Ishikawa (cell line): ENCODE measurements around the gene DNAH12.

Source experiments
- EP300 ChIP-seq: IDR thresholded peaks from 2 replicates; pipeline ENCODE4 v1.6.1; 2012; ENCODE audit warnings: borderline replicate concordance
- RAD21 ChIP-seq: IDR thresholded peaks from 2 replicates; pipeline ENCODE4 v1.6.1; 2012; ENCODE audit warnings: low read depth
- TCF12 ChIP-seq: IDR thresholded peaks from 2 replicates; pipeline ENCODE4 v1.6.1; 2012; ENCODE audit warnings: low read depth
- ZBTB7A ChIP-seq: IDR thresholded peaks from 2 replicates; pipeline ENCODE4 v1.6.1; 2012; ENCODE audit warnings: low read depth
- TF ChIP-seq, protein P1 (sequence below): IDR thresholded peaks from 2 replicates; pipeline ENCODE4 v1.6.1; 2012; ENCODE audit warnings: low read depth, mild to moderate bottlenecking
- TF ChIP-seq, protein P2 (sequence below): IDR thresholded peaks from 2 replicates; pipeline ENCODE4 v1.6.1; 2012

DNA sequence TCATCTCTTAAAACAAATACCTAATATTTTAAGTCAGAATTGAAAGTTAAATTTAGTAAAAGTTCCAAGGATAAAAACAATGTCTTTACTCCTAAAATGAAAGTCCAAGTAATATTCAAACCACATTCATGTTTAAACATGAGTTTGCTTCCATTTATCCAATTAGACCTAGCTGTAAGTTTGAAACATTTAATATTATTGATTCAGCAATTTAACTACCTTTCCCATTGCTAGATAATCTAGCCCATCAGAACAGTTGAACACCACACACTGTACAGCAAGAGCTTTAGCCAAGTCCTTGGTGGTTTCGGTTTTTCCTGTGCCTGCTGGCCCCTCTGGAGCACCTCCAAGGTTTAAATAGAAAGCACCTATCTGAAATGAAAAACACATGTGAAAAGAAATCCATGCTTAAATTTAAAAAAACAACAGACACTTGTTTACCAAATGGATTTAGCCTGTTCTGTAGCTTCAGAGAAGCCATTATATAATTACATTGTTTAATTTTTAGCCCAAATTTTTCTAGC is 97.8 kb downstream of the DNAH12 start:
- TF ChIP-seq EP300 (no peak), RAD21 (no peak), TCF12 (no peak), ZBTB7A (no peak)
- TF ChIP-seq, protein P1, sequence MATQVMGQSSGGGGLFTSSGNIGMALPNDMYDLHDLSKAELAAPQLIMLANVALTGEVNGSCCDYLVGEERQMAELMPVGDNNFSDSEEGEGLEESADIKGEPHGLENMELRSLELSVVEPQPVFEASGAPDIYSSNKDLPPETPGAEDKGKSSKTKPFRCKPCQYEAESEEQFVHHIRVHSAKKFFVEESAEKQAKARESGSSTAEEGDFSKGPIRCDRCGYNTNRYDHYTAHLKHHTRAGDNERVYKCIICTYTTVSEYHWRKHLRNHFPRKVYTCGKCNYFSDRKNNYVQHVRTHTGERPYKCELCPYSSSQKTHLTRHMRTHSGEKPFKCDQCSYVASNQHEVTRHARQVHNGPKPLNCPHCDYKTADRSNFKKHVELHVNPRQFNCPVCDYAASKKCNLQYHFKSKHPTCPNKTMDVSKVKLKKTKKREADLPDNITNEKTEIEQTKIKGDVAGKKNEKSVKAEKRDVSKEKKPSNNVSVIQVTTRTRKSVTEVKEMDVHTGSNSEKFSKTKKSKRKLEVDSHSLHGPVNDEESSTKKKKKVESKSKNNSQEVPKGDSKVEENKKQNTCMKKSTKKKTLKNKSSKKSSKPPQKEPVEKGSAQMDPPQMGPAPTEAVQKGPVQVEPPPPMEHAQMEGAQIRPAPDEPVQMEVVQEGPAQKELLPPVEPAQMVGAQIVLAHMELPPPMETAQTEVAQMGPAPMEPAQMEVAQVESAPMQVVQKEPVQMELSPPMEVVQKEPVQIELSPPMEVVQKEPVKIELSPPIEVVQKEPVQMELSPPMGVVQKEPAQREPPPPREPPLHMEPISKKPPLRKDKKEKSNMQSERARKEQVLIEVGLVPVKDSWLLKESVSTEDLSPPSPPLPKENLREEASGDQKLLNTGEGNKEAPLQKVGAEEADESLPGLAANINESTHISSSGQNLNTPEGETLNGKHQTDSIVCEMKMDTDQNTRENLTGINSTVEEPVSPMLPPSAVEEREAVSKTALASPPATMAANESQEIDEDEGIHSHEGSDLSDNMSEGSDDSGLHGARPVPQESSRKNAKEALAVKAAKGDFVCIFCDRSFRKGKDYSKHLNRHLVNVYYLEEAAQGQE: no peak
- TF ChIP-seq, protein P2, sequence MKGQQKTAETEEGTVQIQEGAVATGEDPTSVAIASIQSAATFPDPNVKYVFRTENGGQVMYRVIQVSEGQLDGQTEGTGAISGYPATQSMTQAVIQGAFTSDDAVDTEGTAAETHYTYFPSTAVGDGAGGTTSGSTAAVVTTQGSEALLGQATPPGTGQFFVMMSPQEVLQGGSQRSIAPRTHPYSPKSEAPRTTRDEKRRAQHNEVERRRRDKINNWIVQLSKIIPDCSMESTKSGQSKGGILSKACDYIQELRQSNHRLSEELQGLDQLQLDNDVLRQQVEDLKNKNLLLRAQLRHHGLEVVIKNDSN: no peak
